Cardiac muscle cell (in vitro differentiated cells and primary cell): ENCODE measurements around the gene PCDH19. TPM values are rescaled to one million over a fixed set of nuclear protein-coding genes. Genes with fewer than 3 reads are reported as not detected.

Experiments
- DNase-seq, 2 donors: peaks; one replicate each; pipeline versions ENCODE4 v3.0.0 to v3.0.0-alpha.2; 2010 to 2017; ENCODE audit warnings: low read depth in 1 of 2, low spot score in 1 of 2
- H3K27ac ChIP-seq: fragments of 200-600 bp; sonication (generic); 2 replicates; pipeline ENCODE4 v1.5.1; 2016
- H3K27me3 ChIP-seq: fragments of 200-600 bp; sonication (generic); 2 replicates; pipeline ENCODE4 v1.6.0; 2016; ENCODE audit warnings: control low read depth
- H3K36me3 ChIP-seq: fragments of 200-600 bp; sonication (generic); 2 replicates; pipeline ENCODE4 v1.5.1; 2016; ENCODE audit warnings: control low read depth
- H3K4me1 ChIP-seq: fragments of 200-600 bp; sonication (generic); 2 replicates; pipeline ENCODE4 v1.8.1; 2017; ENCODE audit warnings: low read depth, mild to moderate bottlenecking, mixed run types
- H3K4me3 ChIP-seq: fragments of 200-600 bp; sonication (generic); 2 replicates; pipeline ENCODE4 v1.5.1; 2016; ENCODE audit warnings: mild to moderate bottlenecking
- H3K9me3 ChIP-seq: fragments of 200-600 bp; sonication (generic); 2 replicates; pipeline ENCODE4 v1.5.1; 2017; ENCODE audit warnings: low read depth, mild to moderate bottlenecking, control low read depth
- CTCF ChIP-seq: IDR thresholded peaks from 2 replicates; pipeline ENCODE4 v1.5.1; 2012; ENCODE audit warnings: low read depth, mild to moderate bottlenecking, low read length
- polyA plus RNA-seq: library from polyadenylated mRNA; unstranded; fragments of >200 nt; fragmentation: Nextera tagmentation; extraction: Ambion mirVana; gene quantifications from 2 replicates; pipeline ENCODE4 v1.2.1, GENCODE V29; 2016
- total RNA-seq: library from RNA; depleted of rRNA; stranded (reverse); fragments of >200 nt; gene quantifications from 2 replicates; pipeline ENCODE4 v1.2.3, GENCODE V29; 2016

PCDH19 gene
- total and polyA plus RNA-seq, 2 experiments from 2014 or later, result 0.60 to 1.7 TPM

DNA sequence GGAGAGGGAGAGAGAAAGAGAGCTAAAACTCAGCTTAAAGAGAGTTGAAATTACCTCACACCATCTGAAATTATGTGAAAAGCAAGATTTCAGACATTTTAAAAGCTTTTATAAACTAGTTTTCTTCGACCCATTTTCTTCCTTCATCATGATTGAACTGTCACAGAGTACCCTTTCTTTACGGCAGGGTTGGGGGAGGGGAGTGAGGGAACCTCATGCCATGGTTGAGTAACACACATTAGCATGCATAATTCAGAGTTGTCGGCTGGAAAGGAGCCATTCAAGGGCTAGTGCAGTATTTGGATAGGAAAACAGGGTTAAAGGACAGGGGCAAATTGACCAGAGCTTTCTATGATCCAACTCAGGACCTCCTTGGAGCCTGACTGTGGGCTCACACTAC lies 46.2 kb downstream of the PCDH19 start:
- no peak overlapping the region for H3K27ac ChIP-seq
- TF ChIP-seq CTCF, result no peak
- H3K4me1 ChIP-seq, result no peaks in the 10 kb centered on the region
- H3K9me3 ChIP-seq, result no peaks in the 10 kb centered on the region
- H3K27me3 ChIP-seq, result no peaks in the 10 kb centered on the region
- no peak overlapping the region for H3K4me3 ChIP-seq
- no peaks in the 10 kb centered on the region for H3K36me3 ChIP-seq
- DNase-seq, result no peak

GRCh38 chrX:100358766-100359165 lies 51.3 kb downstream of the PCDH19 start:
- no peaks in the 10 kb centered on the region for H3K27me3 ChIP-seq
- no peaks in the 10 kb centered on the region for H3K9me3 ChIP-seq
- no peak for DNase-seq
- H3K36me3 ChIP-seq, result no peaks in the 10 kb centered on the region
- no peak for TF ChIP-seq CTCF
- no peaks in the 10 kb centered on the region for H3K4me1 ChIP-seq
- H3K27ac ChIP-seq, result no peak overlapping the region
- no peak overlapping the region for H3K4me3 ChIP-seq

GRCh38 chrX:100356351-100356896 lies 53.6 kb downstream of the PCDH19 start:
- H3K4me1 ChIP-seq, result no peaks in the 10 kb centered on the region
- H3K27ac ChIP-seq, result no peak overlapping the region
- no peaks in the 10 kb centered on the region for H3K27me3 ChIP-seq
- H3K36me3 ChIP-seq, result no peaks in the 10 kb centered on the region
- DNase-seq, result no peak
- H3K4me3 ChIP-seq, result no peak overlapping the region
- no peak for TF ChIP-seq CTCF
- no peaks in the 10 kb centered on the region for H3K9me3 ChIP-seq

- Histone ChIP-seq H3K4me1 (no peaks in the 10 kb centered on the region), H3K27ac (no peak overlapping the region), H3K9me3 (no peaks in the 10 kb centered on the region), H3K4me3 (no peak overlapping the region), H3K36me3 (no peaks in the 10 kb centered on the region), H3K27me3 (no peaks in the 10 kb centered on the region)
- DNase-seq, result no peak
- TF ChIP-seq CTCF, result no peak
These were observed 54.4 kb downstream of the PCDH19 start for GRCh38 chrX:100355680-100356079.

- Histone ChIP-seq H3K9me3 (no peaks in the 10 kb centered on the region), H3K27me3 (no peaks in the 10 kb centered on the region), H3K4me1 (no peaks in the 10 kb centered on the region), H3K4me3 (no peak overlapping the region), H3K36me3 (no peaks in the 10 kb centered on the region), H3K27ac (no peak overlapping the region)
- no peak for DNase-seq
- TF ChIP-seq CTCF, result no peak
These were observed 56.7 kb downstream of the PCDH19 start for GRCh38 chrX:100353326-100353725.
